GM10266 (cell line): ENCODE results near the gene TGIF2.

ENCODE experiments used
- DNase-seq: peaks from one replicate; pipeline ENCODE4 v3.0.0; 2012; ENCODE audit errors: extremely low spot score
- TF ChIP-seq, protein P1 (sequence below): IDR thresholded peaks from 2 replicates; pipeline ENCODE4 v1.5.1; 2012; ENCODE audit warnings: mild to moderate bottlenecking, low read depth; ENCODE audit not compliant: control insufficient read depth, insufficient read depth; ENCODE audit errors: missing control alignments

TGIF2 gene

DNA sequence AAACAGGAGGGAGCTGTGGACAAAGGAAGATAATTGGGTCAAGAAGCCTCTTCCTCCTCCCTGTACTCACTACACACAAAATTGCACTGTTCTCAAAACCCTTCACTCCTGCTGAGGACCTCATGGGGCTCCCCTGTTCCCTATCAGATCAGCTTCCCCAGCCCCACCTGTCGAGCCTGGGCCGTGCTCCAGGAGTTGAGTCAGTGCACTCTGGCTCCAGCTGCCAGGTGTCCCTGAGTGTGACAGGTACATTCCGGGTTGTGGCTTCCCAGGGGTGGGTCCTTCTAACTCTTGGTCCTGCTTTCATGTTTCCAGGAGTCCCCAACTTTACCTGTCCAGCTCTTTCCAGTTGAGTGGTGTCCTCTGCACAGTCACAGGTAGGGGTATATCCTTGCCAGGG, 40.6 kb downstream of the TGIF2 start:
- DNase-seq, result no peak
- TF ChIP-seq, protein P1, sequence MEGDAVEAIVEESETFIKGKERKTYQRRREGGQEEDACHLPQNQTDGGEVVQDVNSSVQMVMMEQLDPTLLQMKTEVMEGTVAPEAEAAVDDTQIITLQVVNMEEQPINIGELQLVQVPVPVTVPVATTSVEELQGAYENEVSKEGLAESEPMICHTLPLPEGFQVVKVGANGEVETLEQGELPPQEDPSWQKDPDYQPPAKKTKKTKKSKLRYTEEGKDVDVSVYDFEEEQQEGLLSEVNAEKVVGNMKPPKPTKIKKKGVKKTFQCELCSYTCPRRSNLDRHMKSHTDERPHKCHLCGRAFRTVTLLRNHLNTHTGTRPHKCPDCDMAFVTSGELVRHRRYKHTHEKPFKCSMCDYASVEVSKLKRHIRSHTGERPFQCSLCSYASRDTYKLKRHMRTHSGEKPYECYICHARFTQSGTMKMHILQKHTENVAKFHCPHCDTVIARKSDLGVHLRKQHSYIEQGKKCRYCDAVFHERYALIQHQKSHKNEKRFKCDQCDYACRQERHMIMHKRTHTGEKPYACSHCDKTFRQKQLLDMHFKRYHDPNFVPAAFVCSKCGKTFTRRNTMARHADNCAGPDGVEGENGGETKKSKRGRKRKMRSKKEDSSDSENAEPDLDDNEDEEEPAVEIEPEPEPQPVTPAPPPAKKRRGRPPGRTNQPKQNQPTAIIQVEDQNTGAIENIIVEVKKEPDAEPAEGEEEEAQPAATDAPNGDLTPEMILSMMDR, result no peak

DNA sequence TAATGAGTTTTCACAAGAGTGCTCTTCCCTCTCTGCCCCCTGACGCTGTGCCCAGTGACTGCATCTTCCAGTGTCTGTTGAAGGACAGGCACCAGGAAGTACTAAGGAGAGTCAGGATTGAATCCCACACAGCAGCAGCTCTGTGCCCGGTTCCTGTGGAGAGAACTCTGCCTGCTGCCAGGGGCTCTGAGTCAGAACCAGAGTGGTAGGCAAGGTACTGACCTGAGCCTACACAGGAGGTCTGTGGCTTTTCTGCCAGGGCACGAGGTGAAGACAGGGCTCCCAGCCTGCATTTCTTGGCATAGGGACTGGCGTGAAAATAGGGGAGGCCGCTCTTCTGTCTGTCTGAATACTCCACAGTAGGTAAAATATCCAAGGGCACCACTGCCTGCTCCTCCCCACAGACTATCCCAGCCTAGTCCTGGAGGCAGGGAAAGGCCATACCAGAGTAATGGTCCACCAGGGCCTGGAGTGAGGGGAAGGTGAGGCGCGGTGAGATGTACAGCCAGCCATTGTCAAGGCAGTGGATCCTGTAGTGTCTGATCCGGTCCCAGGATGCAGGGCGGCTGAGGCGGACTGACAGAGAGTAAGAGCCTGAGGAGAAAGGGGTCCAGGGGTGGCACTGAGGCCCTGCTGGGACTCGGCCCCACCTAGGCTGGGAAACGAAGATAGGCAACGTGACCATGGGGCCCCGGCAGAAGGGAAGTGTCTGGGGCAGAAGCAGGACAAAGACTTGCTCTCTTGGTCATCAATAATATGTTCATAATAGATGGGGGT, 41.6 kb downstream of the TGIF2 start:
- DNase-seq, result no peak
- TF ChIP-seq, protein P1, result no peak

DNA sequence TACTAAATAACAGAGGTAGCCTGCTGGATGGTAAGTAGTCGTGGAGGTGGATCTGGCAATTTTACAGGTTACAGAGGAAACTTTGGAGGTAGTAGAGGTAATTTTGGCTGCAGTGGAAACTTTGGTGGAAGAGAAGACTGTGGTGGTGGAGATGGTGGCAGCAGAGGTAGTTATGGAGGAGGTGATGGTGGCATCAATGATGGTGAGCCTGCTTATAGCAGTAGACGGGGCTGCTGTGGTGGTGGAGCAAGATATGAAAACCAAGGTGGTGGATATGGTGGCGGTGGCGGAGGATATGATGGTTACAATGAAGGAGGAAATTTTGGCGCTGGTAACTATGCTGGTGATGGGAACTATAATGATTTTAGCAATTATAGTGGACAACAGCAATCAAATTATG, 47.5 kb downstream of the TGIF2 start:
- DNase-seq, result no peak
- TF ChIP-seq, protein P1, result no peak

DNA sequence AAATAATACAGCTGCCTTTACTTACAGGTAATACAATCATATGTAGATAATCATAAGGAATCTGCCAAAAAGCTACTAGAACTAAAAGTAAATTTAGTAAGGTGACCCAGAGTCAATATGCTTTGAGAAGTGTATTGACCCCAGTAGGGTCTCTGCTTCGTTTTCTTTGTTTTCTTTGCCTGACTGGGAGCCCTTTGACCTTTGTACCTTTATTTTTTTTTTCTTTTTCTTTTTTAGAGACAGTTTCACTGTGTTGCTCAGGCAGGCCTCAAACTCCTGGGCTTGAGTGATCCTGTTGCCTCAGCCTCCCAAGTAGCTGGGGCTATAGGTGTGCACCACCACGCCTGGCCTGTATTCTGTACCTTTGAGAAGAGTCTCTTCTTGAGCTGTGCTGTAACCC, 50.0 kb downstream of the TGIF2 start:
- no peak for DNase-seq
- TF ChIP-seq, protein P1, result no peak

DNA sequence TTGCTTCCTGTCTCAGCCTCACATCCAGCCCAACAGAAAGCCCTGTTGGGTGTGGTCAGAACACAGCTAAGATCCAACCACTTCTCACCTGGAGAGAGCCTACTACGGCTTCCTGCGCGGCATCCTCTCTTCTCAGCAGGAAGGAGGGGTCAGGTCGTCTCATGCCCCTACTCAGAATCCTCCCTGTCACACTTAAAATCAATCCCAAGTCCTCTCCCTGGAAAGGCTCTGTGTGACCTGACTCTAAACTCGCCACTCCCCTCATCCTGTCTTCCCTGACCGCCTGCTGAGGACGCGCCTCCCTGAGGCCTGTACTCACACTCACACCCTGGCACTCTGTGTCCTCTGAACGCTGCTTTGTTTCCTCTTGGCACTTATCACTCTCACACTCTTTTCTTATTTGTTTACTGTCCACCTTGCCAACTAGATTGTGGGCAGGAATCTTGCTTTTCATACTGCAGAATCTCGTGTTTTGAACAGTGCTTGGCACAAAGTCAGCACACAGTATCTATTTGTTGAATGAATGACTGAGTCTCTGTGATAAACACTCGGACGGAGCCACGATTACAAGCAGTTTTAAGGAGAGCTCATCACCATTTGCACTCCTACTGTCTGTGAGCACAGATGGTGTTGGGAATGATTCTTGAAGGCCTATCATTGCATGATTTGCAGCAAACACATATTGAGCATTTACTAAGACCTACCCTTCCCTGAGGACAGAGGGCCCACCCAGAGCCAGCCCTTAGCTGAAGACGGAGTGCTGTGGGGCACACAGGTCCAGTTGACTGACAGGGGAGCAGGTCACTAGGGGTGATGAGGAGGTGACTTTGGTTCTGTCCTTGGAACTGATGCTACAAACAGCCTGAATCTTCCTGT, 50.9 kb downstream of the TGIF2 start:
- no peak for DNase-seq
- TF ChIP-seq, protein P1, result no peak

DNA sequence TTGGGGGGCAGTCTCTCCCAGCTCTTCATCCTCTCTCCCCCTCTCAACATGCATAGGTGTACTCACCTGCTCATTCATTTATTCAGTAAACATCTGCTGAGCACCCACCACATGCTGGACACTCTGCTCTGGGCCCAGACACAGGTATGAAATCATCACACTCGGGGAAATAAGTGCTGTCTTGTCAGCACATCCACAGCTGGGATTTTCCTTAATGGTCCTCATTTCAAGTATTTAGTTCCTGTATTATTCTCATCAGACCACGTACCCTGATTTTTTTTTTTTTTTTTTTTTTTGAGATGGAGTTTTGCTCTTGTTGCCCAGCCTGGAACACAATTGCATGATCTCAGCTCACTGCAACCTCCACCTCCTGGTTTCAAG, 51.5 kb downstream of the TGIF2 start:
- TF ChIP-seq, protein P1, result no peak
- DNase-seq, result no peak

DNA sequence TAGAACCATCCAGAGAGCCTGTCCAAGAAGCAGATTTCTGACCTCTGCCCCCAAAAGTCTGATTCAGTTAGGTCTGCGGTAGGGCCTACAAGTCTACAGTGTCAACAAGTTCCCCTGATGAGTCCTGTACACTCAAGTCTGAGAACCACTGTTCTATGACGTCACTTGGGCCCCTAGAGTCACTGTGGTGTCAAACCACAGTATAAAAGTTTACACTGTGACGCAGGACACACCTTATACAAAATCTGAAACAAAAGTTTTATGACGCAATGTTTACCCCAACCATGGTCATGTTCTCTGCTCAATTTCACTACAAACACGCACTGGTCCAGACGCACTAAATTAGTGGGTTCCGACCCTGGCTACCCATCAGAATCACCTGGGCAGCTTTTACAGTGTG, 54.7 kb downstream of the TGIF2 start:
- TF ChIP-seq, protein P1, result no peak
- no peak for DNase-seq
